IMR-90 (cell line): ENCODE measurements around the gene KTI12.

Experiments
- CTCF ChIP-seq: conservative IDR thresholded peaks from 2 replicates; pipeline ENCODE4 v1.5.1; 2012; ENCODE audit warnings: mild to moderate bottlenecking, low read depth, low read length, improper control_type of control experiment
- FOS ChIP-seq: fragments of 150-350 bp; IDR thresholded peaks from 2 replicates; pipeline ENCODE4 v1.6.1; 2016; ENCODE audit warnings: low read depth, low read length
- MAFK ChIP-seq: IDR thresholded peaks from 2 replicates; pipeline ENCODE4 v1.6.1; 2012; ENCODE audit warnings: low read depth, low read length, improper control_type of control experiment
- MAZ ChIP-seq: IDR thresholded peaks from 2 replicates; pipeline ENCODE4 v1.6.1; 2012; ENCODE audit warnings: low read depth, mild to moderate bottlenecking, low read length, improper control_type of control experiment, moderate library complexity, borderline replicate concordance
- MXI1 ChIP-seq: IDR thresholded peaks from 2 replicates; pipeline ENCODE4 v1.6.1; 2012; ENCODE audit warnings: low read depth, mild to moderate bottlenecking, low read length, moderate library complexity, borderline replicate concordance
- POLR2A ChIP-seq: IDR thresholded peaks from 2 replicates; pipeline ENCODE4 v1.6.1; 2012; ENCODE audit warnings: mild to moderate bottlenecking, low read depth, low read length
- RAD21 ChIP-seq: IDR thresholded peaks from 2 replicates; pipeline ENCODE4 v1.6.1; 2012; ENCODE audit warnings: low read length, improper control_type of control experiment
- RCOR1 ChIP-seq: IDR thresholded peaks from 2 replicates; pipeline ENCODE4 v1.6.1; 2012; ENCODE audit warnings: mild to moderate bottlenecking, low read length, improper control_type of control experiment; ENCODE audit not compliant: insufficient replicate concordance
- SMC3 ChIP-seq: fragments of 150-350 bp; IDR thresholded peaks from 2 replicates; pipeline ENCODE4 v1.6.1; 2016; ENCODE audit warnings: low read depth, mild to moderate bottlenecking, antibody characterized with exemption, low read length, moderate library complexity

- TF ChIP-seq CTCF (no peak), RCOR1 (no peak), MXI1 (no peak), POLR2A (no peak), FOS (no peak), MAZ (no peak), SMC3 (no peak), MAFK (no peak), RAD21 (no peak)
Observed at GRCh38 chr1:51998701-51999100, 34.9 kb downstream of the KTI12 start.
